WI38 (cell line): ENCODE measurements around the gene ABCG2.

ENCODE experiments used
- H3K4me3 ChIP-seq: 2 replicates; pipeline ENCODE4 v1.5.1; 2011; ENCODE audit warnings: low read depth, mild to moderate bottlenecking, control low read depth, low read length
- TF ChIP-seq, protein P1 (sequence below): IDR thresholded peaks from 2 replicates; pipeline ENCODE4 v1.5.1; 2012; ENCODE audit warnings: low read depth, mild to moderate bottlenecking, control low read depth, low read length

The ABCG2 gene

DNA sequence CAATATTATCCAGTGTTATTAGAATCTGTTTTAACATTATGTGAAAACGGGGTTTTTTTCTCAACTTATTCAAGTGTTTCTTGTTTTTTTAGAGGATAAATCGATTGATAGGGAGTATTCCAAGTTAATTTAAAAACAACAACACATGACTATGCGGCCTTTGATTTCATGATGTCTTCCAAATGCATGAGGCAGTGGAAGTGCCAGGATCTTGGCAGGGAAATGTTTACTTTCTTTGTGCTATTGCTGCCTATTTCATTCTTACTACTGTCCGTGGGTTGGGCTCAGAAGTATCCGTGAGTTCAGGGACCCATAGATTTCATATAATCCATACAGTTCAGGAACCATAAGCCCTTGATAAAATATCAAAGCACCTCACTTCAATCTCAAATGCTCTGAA is 64.6 kb downstream of the ABCG2 start:
- TF ChIP-seq, protein P1, sequence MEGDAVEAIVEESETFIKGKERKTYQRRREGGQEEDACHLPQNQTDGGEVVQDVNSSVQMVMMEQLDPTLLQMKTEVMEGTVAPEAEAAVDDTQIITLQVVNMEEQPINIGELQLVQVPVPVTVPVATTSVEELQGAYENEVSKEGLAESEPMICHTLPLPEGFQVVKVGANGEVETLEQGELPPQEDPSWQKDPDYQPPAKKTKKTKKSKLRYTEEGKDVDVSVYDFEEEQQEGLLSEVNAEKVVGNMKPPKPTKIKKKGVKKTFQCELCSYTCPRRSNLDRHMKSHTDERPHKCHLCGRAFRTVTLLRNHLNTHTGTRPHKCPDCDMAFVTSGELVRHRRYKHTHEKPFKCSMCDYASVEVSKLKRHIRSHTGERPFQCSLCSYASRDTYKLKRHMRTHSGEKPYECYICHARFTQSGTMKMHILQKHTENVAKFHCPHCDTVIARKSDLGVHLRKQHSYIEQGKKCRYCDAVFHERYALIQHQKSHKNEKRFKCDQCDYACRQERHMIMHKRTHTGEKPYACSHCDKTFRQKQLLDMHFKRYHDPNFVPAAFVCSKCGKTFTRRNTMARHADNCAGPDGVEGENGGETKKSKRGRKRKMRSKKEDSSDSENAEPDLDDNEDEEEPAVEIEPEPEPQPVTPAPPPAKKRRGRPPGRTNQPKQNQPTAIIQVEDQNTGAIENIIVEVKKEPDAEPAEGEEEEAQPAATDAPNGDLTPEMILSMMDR = no peak
- no peak overlapping the region for H3K4me3 ChIP-seq

DNA sequence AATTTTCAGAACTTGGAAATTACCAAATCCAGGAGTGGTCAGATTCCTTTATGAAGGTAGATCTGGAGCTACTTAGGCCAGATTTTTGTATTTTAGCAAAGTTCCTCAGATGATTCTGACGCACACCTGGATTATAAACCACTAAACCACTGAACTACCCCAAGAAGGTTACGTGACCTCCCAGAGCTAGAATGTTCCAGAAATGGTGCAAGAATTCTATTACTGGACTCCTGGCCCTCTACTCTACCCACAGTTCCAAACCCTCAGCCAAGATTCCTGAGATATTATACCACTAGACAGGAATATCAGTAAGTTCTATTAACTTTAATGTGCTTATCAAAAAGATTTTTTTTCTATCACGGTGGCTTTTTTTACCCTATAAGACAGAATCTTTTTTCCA is 67.1 kb downstream of the ABCG2 start:
- H3K4me3 ChIP-seq = no peak overlapping the region
- TF ChIP-seq, protein P1 = no peak

GRCh38 chr4:88090898-88091297 is 67.5 kb downstream of the ABCG2 start:
- TF ChIP-seq, protein P1 = no peak
- no peak overlapping the region for H3K4me3 ChIP-seq

- TF ChIP-seq, protein P1 = no peak
- no peak overlapping the region for H3K4me3 ChIP-seq
Observed at GRCh38 chr4:88087004-88087403, 71.4 kb downstream of the ABCG2 start.

- TF ChIP-seq, protein P1 = no peak
- no peak overlapping the region for H3K4me3 ChIP-seq
Observed at GRCh38 chr4:88080626-88081025, 77.8 kb downstream of the ABCG2 start.

GRCh38 chr4:88078579-88078978 is 79.9 kb downstream of the ABCG2 start:
- no peak overlapping the region for H3K4me3 ChIP-seq
- TF ChIP-seq, protein P1 = no peak

- TF ChIP-seq, protein P1 = no peak
- no peak overlapping the region for H3K4me3 ChIP-seq
Observed at GRCh38 chr4:88077911-88078524, 80.4 kb downstream of the ABCG2 start.
